GM18505 (cell line): ENCODE data around the gene ANKRD10.
"Not testable (repeated sequence)": the region's sequence is repeated elsewhere in the genome, so short reads cannot be mapped to it uniquely, and the experiment has no call there.

Source experiments
- ATAC-seq: cut with Tn5 transposase; IDR thresholded peaks from one replicate; pipeline ENCODE4 v1.9.1; 2021; ENCODE audit not compliant: unreplicated experiment
- POLR2A ChIP-seq: IDR thresholded peaks from 4 replicates; pipeline ENCODE4 v1.6.1; 2011; ENCODE audit warnings: borderline replicate concordance; ENCODE audit not compliant: insufficient read depth, insufficient read length; ENCODE audit errors: extremely low read depth

The ANKRD10 gene

GRCh38 chr13:110950819-110951570 is 36.1 kb upstream of the ANKRD10 start:
- TF ChIP-seq POLR2A = no peak

DNA sequence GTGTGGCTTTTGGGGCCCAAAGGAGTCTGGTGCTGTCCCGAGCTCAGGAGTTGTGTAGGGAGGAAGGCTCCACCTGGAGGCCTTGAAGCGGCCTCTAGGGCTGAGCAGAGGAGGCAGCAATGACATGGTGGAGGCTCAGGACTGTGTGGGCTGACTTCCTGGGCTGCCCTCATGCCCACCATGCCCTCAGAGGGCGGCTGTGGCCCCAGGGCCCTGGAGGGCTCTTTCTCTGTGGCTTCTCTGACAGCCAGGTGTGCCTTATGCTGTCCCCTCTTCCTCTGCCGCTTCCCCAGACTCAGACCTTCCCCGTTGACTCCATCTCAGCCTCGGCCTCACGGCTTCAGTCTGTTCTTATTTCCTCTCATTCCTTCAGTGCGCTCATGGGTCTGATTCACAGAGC is 35.5 kb upstream of the ANKRD10 start:
- ATAC-seq = no peak

More at GRCh38 chr13:110950819-110951570, 36.1 kb upstream of the ANKRD10 start:
- no peak for ATAC-seq

DNA sequence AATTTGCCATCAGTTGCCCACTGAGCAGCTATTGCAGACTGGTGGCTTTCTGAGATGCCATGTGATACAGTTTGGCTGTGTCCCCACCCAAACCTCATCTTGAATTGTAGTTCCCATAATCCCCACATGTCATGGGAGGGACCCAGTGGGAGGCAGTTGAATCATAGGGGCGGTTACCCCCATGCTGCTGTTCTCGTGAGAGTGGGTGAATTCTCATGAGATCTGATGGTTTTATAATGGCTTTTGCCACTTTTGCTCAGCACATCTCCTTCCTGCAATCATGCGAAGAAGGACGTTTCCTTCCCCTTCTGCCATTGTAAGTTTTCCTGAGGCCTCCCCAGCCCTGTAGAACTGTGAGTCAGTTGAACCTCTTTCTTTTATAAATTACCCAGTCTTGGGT is 34.8 kb upstream of the ANKRD10 start:
- TF ChIP-seq POLR2A = no peak
- ATAC-seq = no peak

More for the DNA sequence above, 35.5 kb upstream of the ANKRD10 start:
- no peak for TF ChIP-seq POLR2A

DNA sequence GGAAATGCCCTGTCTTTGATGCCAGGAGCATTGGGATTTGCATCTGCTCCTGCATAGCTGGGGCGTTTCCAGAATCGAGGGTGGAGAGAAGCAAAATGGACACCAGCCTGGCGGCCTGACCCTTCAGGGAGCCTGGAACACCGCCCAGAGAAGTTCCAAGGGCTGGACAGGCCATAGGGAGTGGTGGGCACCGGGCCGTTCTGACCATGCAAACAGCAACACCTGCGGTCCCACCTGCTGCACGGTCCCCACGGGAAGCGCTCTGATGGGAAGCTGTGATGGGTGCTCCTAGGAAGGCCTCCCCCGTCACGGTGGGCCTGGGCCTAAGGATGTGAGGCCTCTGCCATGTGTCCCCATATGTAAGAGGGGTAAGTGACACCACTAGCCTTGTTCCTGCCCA is 34.2 kb upstream of the ANKRD10 start:
- ATAC-seq = no peak
- no peak for TF ChIP-seq POLR2A

GRCh38 chr13:110947338-110947737 is 32.5 kb upstream of the ANKRD10 start:
- ATAC-seq = not testable (repeated sequence)

- ATAC-seq = no peak
- no peak for TF ChIP-seq POLR2A
These were observed 31.2 kb upstream of the ANKRD10 start for GRCh38 chr13:110945928-110946570.

DNA sequence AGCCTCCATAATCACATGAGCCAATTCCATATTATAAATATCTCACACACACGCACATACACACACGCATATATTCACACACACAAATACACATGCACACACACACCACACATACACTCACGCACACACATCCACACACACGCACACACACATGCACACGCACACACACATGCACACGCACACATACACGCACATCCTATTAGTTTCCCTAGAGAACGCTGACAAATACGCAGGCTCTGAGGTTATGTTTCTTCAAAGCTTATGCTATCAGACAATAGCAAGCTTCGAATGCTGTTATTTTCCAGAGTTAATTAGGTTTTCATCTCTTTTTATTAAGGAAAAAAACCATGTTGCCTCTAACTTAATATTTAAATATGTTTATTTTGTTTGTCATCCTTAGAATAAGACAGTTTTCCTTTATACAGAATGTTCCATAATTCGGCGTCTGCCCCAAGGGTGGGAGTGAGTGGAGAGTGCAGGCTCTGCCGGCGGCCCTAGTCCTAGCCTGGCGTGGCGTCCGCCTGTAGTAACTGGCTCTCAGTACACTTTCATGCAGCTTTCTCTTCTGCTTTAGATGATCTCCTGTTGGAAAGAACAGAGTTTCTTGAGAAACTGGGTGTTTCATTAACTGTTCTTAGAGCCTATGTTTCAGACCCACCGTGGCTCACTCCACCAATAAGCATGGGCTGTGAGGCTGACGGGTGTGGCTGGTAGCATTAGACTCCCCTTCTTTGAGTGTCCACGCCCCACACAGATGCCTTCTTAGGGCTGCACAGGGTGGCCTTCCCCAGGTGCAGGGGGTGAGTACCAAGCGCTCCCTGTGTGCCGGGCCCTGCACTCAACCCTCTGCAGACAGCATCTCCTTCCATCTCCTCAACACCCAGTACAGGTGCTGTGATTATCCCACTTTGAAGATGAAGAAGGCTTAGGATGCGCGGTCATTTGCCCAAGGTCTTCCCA is 30.4 kb upstream of the ANKRD10 start:
- no peak for ATAC-seq
- TF ChIP-seq POLR2A = no peak

DNA sequence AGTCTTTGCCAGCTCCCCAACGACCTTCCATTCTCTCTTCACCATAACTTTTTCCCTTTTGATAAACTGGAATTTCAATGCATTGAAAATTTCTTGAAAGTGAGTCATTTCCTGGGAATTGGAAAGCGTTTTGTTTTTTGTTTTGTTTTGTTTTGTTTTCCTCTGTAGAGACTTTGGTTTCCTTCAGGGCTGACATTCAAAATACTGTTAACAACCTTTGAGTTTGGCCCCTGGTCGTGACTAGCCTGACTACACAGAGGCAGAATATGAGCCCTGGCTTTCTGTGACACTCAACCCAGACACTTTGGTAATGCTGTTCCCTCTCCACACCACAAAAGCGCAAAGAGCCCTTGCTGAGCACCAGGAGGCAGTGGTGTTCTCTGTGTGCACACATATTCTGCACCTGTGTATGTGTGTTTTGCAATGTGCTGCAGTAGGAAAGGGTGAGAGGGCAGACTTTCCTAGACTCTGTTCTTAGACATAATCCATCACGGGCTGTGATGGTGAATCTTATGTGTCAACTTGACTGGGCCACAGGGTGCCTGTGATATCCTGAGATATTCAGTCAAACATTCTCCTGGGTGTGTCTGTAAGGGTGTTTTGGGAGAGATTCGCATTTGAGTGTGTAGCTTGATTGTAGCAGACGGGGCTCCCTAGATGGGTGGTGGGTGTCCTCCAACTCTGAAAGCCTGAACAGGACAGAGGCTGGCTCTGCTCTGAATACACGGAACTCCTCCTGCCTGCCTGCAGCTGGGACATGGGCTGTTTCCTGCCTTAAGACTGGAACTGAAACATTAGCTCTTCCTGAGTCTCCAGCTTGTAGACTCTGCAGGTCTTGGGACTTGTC is 29.5 kb upstream of the ANKRD10 start:
- peak; percentile 66 for ATAC-seq
- TF ChIP-seq POLR2A = no peak

DNA sequence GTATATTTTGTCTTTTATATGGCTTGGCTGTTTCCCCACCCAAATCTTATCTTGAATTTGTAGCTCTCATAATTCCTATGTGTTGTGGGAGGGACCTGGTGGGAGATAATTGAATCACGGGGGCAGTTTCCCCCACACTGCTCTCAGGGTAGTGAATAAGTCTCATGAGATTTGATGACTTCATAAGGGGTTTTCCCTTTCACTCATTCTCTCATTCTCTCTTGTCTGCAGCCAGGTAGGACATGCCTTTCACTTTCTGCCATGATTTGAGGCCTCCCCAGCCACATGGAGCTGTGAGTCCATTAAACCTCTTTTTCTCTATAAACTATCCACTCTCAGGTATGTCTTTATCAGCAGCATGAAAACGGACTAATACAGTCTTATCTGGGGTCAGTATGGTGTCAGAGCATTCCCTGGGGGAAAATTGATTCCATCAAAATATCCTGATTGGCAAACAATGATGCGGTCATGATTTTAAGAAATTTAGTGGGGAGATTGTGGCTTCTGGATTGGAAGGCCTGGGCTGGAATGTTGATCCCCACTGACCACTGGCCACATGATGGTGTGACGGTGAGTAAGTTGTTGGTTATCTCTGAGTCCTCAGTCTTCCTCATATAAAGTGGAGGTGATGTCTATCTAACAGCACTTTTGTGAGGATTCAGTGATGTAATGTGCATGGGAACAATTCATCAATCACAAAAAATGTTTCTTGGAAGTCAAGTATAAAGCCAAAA is 27.5 kb upstream of the ANKRD10 start:
- no peak for TF ChIP-seq POLR2A
- peak; percentile 69 for ATAC-seq

GRCh38 chr13:110938662-110939421 is 24.0 kb upstream of the ANKRD10 start:
- TF ChIP-seq POLR2A = no peak
- no peak for ATAC-seq

- no peak for ATAC-seq
- TF ChIP-seq POLR2A = no peak
These were observed 22.8 kb upstream of the ANKRD10 start for GRCh38 chr13:110937511-110938285.

GRCh38 chr13:110936519-110936918 is 21.6 kb upstream of the ANKRD10 start:
- no peak for TF ChIP-seq POLR2A
- no peak for ATAC-seq
